ENCODE results near the gene ATP1A3.
"Not testable (repeated sequence)": the region's sequence is repeated elsewhere in the genome, so short reads cannot be mapped to it uniquely, and the experiment has no call there.

Gene ATP1A3

GRCh38 chr19:42010245-42011126, 16.5 kb upstream of the ATP1A3 start:
- peak; percentile 48 for DNase-seq (ENCODE audit: low spot score)

DNA sequence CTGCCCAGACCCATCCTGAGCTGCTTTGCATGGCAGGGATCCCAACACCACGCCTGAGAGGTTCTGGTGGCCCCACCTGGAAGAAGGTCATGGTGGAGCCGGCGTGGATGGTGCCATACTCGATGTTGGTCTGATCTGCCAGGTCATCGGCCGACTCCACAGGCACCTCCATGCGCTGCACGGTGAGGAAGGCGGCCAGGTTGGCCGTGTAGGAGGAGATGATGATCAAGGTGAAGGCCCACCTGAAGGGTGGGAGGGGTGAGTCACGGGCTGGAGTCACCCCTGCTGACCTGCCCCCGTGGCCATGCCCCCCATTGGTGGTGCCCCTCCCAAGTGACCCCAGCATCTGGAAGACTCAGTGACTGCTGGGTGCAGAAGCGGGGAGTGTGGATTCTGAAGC, 12.5 kb upstream of the ATP1A3 start:
- no peak for DNase-seq (ENCODE audit: low spot score)

DNA sequence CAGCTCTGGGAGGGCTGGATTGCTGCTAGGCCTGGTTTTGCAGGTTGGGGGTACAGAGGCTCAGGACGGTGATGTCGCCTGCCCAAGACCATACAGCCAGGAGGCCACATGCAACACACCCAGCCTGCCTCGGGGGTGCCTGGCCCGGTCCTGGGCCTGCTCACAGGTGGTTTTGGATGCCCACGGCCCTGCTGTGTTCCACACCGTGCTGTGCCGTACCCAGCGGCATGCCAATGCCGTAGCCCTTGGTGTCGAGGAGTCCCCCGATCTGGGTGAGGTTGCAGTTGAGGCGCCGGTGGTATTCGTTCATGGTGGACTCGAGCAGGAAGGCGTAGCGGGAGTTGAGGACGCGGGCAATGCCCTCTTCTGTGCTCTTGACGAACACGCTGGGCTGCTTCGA, 11.5 kb upstream of the ATP1A3 start:
- DNase-seq (ENCODE audit: low spot score): no peak

GRCh38 chr19:42003506-42004294, 9.7 kb upstream of the ATP1A3 start:
- DNase-seq (ENCODE audit: low spot score): no peak

- DNase-seq (ENCODE audit: low spot score): no peak
Observed at GRCh38 chr19:41999878-42000208, 5.8 kb upstream of the ATP1A3 start.

DNA sequence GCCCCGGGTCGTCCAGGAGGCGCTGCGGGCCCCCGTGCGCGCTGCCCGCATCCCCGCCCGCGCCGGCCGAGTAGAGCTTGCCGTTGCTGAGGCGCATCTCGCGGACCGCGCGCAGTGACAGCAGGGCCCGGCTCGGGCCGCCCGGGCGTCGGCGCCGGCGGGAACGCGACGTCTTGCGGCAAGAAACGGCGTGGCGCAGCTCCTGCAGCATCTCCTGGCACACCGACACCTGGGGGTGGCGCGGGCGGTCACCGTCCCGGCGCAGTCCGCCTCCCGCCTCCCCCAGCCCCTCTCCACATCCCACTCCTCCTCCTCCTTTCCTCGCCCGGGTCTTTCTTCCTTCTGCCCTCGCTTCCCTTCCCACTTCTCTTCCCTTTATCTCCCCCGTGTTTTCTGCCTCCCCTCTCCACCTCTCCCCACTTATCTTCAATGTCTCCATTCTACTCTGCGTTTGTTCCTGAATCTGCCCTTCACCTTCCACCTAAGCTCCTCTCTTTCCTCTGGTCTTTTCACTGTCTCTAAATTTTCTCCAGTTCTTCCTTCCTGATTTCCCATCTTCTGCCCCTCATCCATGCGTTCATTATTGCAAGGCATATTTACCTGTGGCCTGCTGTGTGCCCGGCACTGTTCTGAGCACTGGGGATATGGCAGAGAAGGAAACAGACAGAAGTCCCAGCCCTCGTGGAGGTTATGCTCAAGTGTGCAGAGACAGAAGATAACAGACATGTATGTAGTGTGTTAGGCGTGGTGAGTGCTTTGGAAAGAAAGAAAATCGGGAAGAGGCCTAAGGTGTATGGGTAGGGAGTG, 5.2 kb upstream of the ATP1A3 start:
- DNase-seq (ENCODE audit: low spot score): no peak

DNA sequence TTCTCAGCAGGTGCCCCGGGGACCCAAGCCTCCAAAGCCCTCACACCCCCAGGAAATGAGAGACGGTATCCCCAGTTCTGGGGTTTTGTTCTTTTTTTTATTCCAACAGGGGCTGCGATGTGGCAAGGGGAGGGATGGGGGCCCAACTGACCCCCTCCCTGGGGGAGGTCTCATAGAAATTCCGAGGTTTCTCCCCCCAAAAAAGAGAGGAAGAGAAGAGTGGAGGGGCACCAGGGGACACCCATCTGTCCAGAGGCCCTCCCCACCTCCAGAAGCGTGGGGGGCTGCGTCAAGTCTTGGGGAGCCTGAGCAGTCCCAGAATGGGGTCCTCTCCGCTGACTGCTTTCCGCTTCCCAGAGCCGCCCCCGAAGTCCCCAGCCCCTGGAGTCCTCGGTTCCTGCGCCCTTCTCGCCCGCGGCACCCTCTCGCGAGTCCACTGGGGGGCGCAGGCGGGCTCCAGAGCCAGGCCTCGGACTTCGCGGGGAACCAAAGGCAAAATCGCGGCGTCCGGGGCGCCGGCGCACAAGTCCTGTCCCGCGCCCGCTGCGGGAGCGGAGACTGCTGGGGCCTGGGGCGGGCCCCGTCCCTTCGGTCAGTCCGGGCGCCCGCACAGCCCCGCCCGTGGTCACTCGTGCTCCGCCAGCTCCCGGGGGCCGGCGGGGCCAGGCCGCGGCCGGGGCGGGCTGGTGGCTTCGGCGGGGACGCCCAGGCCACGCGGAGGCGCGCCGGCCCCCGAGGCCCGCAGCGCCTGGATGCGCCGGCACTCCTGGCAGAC, 4.4 kb upstream of the ATP1A3 start:
- no peak for DNase-seq (ENCODE audit: low spot score)

- DNase-seq (ENCODE audit: low spot score): no peak
Observed at GRCh38 chr19:41997851-41998229, 3.8 kb upstream of the ATP1A3 start.

GRCh38 chr19:41997121-41997850, 3.3 kb upstream of the ATP1A3 start:
- peak; percentile 53 for DNase-seq (ENCODE audit: low spot score)

DNA sequence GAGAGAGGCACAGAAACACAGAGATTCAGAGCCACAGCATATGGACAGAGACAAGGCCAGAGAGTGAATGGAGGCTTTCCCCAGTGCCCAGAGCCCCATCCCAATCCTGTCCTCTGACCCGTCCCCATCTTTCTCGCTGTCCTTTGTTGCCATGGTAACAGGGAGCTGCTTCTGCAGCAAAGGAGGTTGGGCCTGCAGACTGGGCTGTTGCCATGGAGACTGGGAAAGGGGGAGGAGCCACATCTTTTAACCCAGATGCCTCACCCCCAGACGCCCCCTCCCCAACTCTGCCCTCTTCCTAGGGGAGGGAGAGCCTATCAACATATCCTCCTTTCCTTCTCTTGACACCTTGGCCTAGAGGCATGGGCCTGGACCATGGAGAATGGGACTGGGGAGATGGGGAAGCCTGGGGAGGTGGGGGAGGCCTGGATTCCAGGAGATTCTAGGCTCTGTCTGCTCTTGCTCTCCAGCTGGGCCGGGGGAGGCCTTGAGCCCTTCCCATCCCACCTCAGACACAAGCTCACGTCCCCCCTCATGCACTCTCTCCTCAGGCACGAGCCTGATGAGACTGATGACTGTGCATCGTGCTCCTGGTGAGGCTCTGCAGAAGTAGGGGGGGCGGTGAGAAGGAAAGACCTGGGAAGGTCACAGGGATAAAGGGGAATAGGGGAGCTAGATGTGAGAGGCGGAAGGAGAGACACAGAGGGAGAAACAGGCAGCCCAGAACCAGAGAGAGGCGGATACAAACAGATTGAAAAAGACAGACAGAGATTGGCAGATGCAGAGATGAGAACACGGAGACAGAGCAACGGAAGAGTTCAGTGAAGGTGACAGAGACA, 2.1 kb upstream of the ATP1A3 start:
- DNase-seq (ENCODE audit: low spot score): no peak

DNA sequence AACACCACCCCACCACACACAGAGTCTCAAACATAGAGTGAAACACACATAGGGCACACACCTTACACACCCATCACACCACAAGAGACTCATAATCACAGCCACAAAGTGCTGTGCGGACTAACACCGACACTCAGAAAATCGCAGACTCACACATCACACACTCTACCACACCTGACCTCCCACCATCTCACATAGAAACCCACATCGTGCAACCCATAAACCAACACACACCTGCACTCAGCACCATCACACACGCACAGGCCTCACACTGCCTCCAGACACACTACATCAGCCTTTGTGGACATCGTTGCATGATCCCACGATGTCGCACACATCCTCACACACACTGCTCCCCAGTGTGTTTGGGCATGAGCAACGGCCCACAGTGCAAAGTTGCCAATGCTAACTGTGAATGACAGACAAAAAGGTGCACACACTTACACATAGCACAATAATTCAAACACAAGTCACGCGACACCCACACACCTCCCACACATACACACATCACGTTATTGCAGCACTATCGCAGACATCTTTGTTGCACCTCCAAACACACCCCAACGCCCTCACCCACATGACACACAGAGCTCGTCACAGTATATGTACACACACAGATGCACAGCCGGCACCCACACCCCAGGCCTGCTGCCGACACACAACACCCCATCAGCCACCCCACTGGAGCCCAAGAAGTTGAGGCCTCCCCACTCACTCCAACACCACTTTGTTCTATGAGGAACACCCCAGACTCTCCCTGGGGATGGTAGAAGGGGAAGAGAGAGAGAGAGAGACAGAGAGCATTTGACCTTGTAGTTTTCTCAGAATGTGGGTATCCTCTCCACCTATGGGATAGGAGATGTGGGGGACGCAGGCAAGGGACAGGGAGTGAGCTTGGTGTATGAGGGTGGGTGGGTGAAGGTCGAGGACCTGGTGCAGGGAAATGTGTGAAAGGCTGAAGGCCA, 1.2 kb upstream of the ATP1A3 start:
- no peak for DNase-seq (ENCODE audit: low spot score)

- no peak for DNase-seq (ENCODE audit: low spot score)
Observed at GRCh38 chr19:41994521-41994971, 516 bp upstream of the ATP1A3 start.

DNA sequence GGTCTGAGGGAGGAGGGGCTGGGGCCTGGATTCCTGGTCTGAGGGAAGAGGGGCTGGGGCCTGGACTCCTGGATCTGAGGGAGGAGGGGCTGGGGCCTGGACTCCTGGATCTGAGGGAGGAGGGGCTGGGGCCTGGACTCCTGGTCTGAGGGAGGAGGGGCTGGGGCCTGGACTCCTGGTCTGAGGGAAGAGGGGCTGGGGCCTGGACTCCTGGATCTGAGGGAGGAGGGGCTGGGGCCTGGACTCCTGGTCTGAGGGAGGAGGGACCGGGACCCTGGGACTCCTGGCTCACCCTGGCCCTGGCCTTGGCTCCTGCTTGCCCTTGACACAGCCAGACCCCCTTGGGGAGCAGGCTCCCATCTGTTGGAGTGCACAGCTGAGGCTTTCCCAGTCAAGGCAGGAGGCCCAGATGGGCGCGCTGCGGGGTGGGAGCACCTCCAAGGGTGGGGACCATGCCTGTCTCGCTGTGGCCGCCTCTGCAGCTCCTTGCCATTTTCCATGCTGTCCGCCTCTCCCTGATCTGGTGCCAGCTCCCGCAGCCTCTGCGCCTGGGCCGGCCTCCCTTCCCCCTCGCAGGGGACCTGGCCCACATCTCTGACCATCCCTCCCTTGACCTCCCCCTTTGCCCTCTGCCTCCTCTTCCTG, 2.0 kb downstream of the ATP1A3 start:
- not testable (repeated sequence) for DNase-seq (ENCODE audit: low spot score)

- no peak for DNase-seq (ENCODE audit: low spot score)
Observed at GRCh38 chr19:41991025-41991424, 3.0 kb downstream of the ATP1A3 start.

- DNase-seq (ENCODE audit: low spot score): no peak
Observed at GRCh38 chr19:41990615-41991014, 3.4 kb downstream of the ATP1A3 start.

- DNase-seq (ENCODE audit: low spot score): no peak
Observed at GRCh38 chr19:41990028-41990427, 4.0 kb downstream of the ATP1A3 start.

DNA sequence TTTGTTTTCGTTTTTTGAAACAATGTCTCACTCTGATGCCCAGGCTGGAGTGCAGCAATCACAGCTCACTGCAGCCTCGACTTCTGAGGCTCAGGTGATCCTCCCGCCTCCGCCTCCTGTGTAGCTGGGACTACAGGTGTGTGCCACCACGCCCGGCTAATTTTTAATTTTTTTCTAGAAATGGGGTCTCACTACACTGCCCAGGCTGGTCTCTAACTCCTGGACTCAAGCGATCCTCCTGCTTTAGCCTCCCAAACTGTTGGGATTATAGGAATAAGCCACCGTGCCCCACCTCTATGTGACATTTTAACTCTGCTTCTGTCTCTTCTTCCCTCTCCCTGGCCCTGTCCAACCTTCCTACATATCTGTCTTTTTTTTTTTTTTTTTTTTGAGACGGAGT, 5.1 kb downstream of the ATP1A3 start:
- DNase-seq (ENCODE audit: low spot score): no peak

DNA sequence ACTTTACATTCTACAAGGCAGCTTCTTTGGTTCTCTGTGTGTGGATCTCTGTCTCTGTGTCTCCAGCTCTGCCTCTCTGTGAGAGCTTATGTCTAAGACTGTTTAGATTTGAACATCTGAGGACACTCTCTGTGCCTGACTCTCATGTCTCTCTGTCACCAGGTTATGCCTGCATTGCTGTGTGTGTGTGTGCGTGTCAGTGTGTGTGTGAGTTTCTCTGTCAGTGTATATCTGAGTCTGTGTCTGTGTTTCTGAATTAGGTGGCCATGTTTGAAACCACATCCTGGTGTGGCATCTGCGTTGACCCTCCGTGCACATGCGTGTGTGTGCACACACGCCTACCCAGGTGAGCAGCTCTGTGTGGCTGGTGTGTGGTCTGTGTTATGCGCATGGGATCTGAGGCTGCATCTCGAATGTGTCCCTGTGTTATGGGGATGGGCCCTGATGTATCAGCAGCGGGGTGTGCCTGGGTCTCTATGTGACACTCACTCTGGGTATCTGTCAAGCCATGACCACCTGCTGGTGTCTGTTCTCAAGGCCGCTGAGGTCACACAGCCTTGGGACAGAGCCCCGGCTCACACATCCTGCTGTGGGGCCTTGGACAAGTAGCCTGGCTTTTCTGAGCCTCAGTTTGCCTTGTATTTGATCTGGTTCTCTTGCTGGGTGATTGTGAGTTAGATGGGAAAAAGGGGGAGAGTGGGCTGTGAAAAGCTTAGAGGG, 6.7 kb downstream of the ATP1A3 start:
- no peak for DNase-seq (ENCODE audit: low spot score)

All from LoVo (cell line).